Measurements from ENCODE around the gene MAP4K2.

- TF ChIP-seq OSR1 (CRISPR knock-in tag; IDR thresholded peaks at IDR 0.05) (no peak), ZNF565 (CRISPR knock-in tag; conservative IDR thresholded peaks at IDR 0.05; ENCODE audit: low read depth) (no peak), TCF4 (CRISPR knock-in tag; IDR thresholded peaks at IDR 0.05; ENCODE audit: borderline replicate concordance) (no peak), TSHZ2 (CRISPR knock-in tag; IDR thresholded peaks at IDR 0.05) (no peak), CREB5 (CRISPR knock-in tag; IDR thresholded peaks at IDR 0.05; ENCODE audit: low read depth) (no peak), BACH2 (CRISPR knock-in tag; IDR thresholded peaks at IDR 0.05; ENCODE audit: borderline replicate concordance) (no peak), ZFP3 (CRISPR knock-in tag; IDR thresholded peaks at IDR 0.05) (no peak), POU6F1 (CRISPR knock-in tag; IDR thresholded peaks at IDR 0.05; ENCODE audit: borderline replicate concordance, low read depth) (no peak), ZFP30 (CRISPR knock-in tag; IDR thresholded peaks at IDR 0.05) (no peak), PATZ1 (CRISPR knock-in tag; IDR thresholded peaks at IDR 0.05; ENCODE audit: borderline replicate concordance) (no peak)
These were observed 51.4 kb downstream of the MAP4K2 start for GRCh38 chr11:64751580-64751979.
